ENCODE results near the gene VTI1A. TPM values are rescaled to one million over a fixed set of nuclear protein-coding genes. Genes with fewer than 3 reads are reported as not detected.

VTI1A gene
- total and polyA plus RNA-seq, 2 of the 13 experiments (the other 11 are each of a cell fraction or from before 2014, with no cell fraction given), result 11.7 to 32.7 TPM

DNA sequence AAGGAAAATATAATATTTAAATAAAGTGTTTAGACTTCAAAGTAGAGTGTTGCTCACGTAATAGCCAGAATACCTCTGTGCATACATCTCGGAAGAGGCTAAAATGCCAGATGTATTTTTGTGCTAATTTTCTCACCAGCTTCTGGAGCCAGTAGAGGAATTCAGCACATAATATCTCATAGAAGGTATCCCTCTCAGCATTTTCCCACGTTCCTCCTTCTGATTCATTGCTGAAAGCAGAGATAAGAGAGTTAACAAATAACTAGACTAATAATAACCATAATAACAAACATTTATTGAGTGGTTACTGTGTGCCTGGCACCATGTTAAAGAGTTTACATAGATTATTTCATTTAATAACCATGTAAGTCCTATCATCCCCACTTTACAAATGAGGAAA lies 123.6 kb downstream of the VTI1A start:
- H2AFZ ChIP-seq (ENCODE audit: low read length), result no peak overlapping the region
- H3K27ac ChIP-seq (ENCODE audit: extremely low read length, insufficient read depth, low read length), result no peak overlapping the region
- ATAC-seq, result no peak
- no peak overlapping the region for H3K4me3 ChIP-seq (replicated peaks in 1 of 3; ENCODE audit: insufficient read depth in 1 of 3, low read depth in 2 of 3, low read length in 3 of 3)
- in situ Hi-C loops (cut with HindIII; ENCODE audit: extremely low pct_ligation_motif_present, low pct_unique_long_range_greater_than_20kb) (loop anchor here (25.0 kb wide), 1 partner anchor 542 kb away; no protein-coding TSS in a partner anchor), intact Hi-C loops (cut with micrococcal nuclease; ENCODE audit: unreplicated experiment) (no loop called here)
- H3K9ac ChIP-seq (ENCODE audit: insufficient read depth, low read depth, low read length), result no peak overlapping the region
- no peak overlapping the region for H3K4me2 ChIP-seq (ENCODE audit: low read depth, low read length)
- TF ChIP-seq CENPT (CRISPR knock-in tag; IDR thresholded peaks at IDR 0.05; ENCODE audit: low read depth), result no peak
- no peak for TF ChIP-seq PREB (CRISPR knock-in tag; IDR thresholded peaks at IDR 0.05)
- TF ChIP-seq ZNF564 (CRISPR knock-in tag; IDR thresholded peaks at IDR 0.05), result no peak
- no peak for TF ChIP-seq SMAD3 (CRISPR knock-in tag; IDR thresholded peaks at IDR 0.05)
- TF ChIP-seq ASH2L (IDR thresholded peaks at IDR 0.05; ENCODE audit: insufficient read length, low read depth, low read length), result no peak
- no peak for TF ChIP-seq MEIS1 (CRISPR knock-in tag; IDR thresholded peaks at IDR 0.05; ENCODE audit: borderline replicate concordance)
- no peak for TF ChIP-seq ZZZ3 (CRISPR knock-in tag; IDR thresholded peaks at IDR 0.05; ENCODE audit: borderline replicate concordance)
- no peak for TF ChIP-seq ZNF652 (CRISPR knock-in tag; IDR thresholded peaks at IDR 0.05; ENCODE audit: borderline replicate concordance, low read depth)
- no peak for TF ChIP-seq IRX3 (CRISPR knock-in tag; IDR thresholded peaks at IDR 0.05; ENCODE audit: borderline replicate concordance, low read depth)
- TF ChIP-seq PRDM15 (CRISPR knock-in tag; IDR thresholded peaks at IDR 0.05), result no peak
- TF ChIP-seq SP2 (CRISPR knock-in tag; IDR thresholded peaks at IDR 0.05), result no peak
- POLR2A ChIA-PET, result no interaction called here
- H4K20me1 ChIP-seq (ENCODE audit: insufficient read depth, low read length), result no peaks in the 10 kb centered on the region
- DNase-seq (ENCODE audit: low spot score), result no peak
- CTCF ChIA-PET (ENCODE audit: low intra/inter-chr PET ratio, low total read pairs), result no interaction called here
- FAIRE-seq, result no peak
- 97% methylated on average over 3 of the region's 3 CpGs for WGBS (ENCODE audit: low lambda C conversion rate)
- H3K79me2 ChIP-seq (ENCODE audit: insufficient read depth, low read length), result no peaks in the 10 kb centered on the region
- H3K4me1 ChIP-seq (ENCODE audit: insufficient read depth, low read length), result peaks cover 8% of the 10 kb centered on the region
- H3K36me3 ChIP-seq (replicated peaks in 1 of 2; ENCODE audit: control insufficient read depth in 1 of 2, insufficient read depth in 2 of 2, low read length in 2 of 2), result no peaks in the 10 kb centered on the region
- no peaks in the 10 kb centered on the region for H3K27me3 ChIP-seq (ENCODE audit: control insufficient read depth in 1 of 2, insufficient read depth in 2 of 2, low read length in 2 of 2)
- no peaks in the 10 kb centered on the region for H3K9me3 ChIP-seq (ENCODE audit: low read length)
- no TSS peak for BruUV-seq (replicated peaks)

Measured in HepG2 (cell line).